Stimulated activated effector memory CD8-positive, alpha-beta T cell treated with anti-CD3 and anti-CD28 coated beads, Interleukin-12 subunit alpha, Interleukin-12 subunit beta, amount 100 ng/mL, for 72 hours (primary cell): ENCODE measurements around the gene AKAP8L.

Experiments
- ATAC-seq: fragments of 150-1000 bp; cut with Tn5 transposase; 2 replicates; pipeline ENCODE4 v1.10.0; 2021
- DNase-seq, 2 donors: peaks; one replicate each; pipeline ENCODE4 v3.0.0; 2021 to 2022; ENCODE audit warnings: low spot score in 2 of 2
- H3K27ac Mint-ChIP-seq: one replicate; pipeline ENCODE4 v1.8.0; 2022; ENCODE audit warnings: mild to moderate bottlenecking, mixed read lengths
- H3K36me3 Mint-ChIP-seq: one replicate; pipeline ENCODE4 v1.8.0; 2022; ENCODE audit warnings: mild to moderate bottlenecking, mixed read lengths
- H3K4me1 Mint-ChIP-seq: one replicate; pipeline ENCODE4 v1.8.0; 2022; ENCODE audit warnings: mixed read lengths
- H3K4me3 Mint-ChIP-seq: one replicate; pipeline ENCODE4 v1.8.0; 2022; ENCODE audit warnings: mild to moderate bottlenecking, mixed read lengths
- H3K9me3 Mint-ChIP-seq: one replicate; pipeline ENCODE4 v1.8.0; 2022; ENCODE audit warnings: mixed read lengths

AKAP8L gene

DNA sequence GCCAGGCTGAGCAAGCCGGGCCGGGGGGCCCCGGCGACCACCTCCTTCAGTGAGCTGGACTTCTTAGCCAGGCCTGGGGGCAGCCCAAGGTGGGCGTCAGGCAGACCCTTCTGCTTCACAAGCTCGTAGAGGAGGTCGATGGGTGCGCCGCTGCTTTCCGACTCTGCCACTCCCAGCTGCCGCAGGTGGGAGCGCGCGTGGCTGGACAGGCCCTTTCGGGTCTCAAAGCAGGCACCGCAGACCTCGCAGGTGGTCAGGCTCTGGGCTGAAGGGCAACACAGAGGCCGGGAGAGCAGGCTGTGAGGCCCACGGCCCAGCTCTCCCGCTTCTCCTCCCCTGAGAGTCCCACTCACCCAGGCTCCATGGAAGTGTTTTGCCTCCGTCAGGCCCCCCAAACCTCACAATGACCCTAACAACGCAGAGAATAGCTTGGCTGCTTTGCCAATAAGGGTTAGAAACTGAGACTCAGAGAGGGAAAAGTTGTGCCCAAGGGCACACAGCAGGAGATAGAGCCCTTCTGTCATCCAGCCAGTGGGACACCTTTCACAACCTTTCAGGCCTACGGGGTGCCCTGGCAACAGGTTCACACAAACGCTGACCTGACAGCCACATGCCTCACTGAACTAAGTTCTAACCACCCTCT lies 11.2 kb upstream of the AKAP8L start:
- peak overlapping the region; percentile 98 for H3K27ac Mint-ChIP-seq
- ATAC-seq, result no peak
- no peak for DNase-seq
- H3K4me3 Mint-ChIP-seq, result peak overlapping the region; percentile 96
- peaks cover 40% of the 10 kb centered on the region for H3K4me1 Mint-ChIP-seq
- H3K9me3 Mint-ChIP-seq, result no peaks in the 10 kb centered on the region
- H3K36me3 Mint-ChIP-seq, result peaks cover 53% of the 10 kb centered on the region

DNA sequence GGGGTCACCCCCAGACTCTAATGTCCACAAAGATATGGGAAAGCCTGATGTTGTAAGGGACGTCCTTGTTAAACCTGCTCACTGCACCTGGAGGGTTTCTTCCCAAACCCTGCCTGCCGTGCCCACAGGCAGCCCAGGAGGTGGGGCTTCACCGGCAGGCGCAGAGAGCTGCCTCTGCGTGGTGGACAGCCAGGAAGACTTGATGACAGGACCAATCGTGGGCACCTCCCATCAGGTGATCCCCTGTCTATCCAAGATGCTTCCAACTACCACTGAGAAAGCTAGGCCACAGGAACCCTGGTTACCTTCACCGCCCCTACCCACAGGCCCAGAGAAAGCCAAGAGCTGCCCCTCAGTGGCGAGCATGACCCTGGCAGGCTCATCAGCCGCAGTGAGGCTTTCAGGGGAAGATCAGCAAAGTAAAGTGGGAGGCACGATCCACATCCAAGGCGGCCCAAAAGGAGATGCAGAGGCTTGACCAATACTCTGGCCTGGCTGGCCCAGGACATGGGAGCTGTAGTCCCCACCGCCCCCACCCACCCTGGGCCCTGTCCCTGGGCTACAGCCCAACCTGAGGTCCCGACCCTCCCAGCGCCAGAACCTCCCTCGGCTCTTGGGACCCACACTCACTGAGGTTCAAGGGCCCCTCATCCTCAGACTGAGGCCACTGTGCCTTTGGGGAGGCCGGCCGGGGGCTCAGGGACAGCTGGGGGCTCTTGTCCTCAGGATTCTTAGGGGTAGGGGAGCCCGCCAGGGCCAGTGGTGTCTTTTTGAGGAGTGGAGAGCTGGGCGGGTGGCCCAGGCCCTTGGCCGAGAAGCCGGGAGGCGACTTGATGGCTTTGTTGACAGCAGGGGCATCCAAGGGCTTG lies 10.4 kb upstream of the AKAP8L start:
- no peak for DNase-seq
- no peak for ATAC-seq
- H3K36me3 Mint-ChIP-seq, result peaks cover 60% of the 10 kb centered on the region
- no peak overlapping the region for H3K27ac Mint-ChIP-seq
- H3K9me3 Mint-ChIP-seq, result no peaks in the 10 kb centered on the region
- peaks cover 40% of the 10 kb centered on the region for H3K4me1 Mint-ChIP-seq
- H3K4me3 Mint-ChIP-seq, result no peak overlapping the region

- Mint-ChIP-seq H3K4me3 (no peak overlapping the region), H3K27ac (no peak overlapping the region), H3K4me1 (peaks cover 33% of the 10 kb centered on the region), H3K9me3 (no peaks in the 10 kb centered on the region), H3K36me3 (peaks cover 68% of the 10 kb centered on the region)
- DNase-seq (no peak), ATAC-seq (no peak)
These were observed 9.2 kb upstream of the AKAP8L start for GRCh38 chr19:15427991-15428471.

DNA sequence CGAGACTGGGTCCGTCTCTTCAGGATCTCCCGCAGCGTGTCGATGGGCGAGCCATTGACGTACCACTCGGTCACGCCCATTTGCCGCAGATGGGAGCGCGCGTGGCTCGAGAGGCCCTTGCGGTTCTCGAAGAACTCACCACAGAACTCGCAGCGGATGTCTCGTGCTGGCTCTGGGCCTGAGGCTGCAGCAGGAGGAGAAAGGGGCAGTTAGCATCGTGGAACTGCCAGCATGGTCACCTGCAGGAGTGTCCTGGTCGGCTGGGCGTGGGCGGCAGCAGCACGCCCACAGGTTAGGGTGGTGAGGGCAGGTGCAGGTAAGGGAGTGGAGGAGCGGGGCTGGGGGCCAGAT lies 8.5 kb upstream of the AKAP8L start:
- H3K9me3 Mint-ChIP-seq, result no peaks in the 10 kb centered on the region
- H3K27ac Mint-ChIP-seq, result no peak overlapping the region
- H3K4me1 Mint-ChIP-seq, result peaks cover 30% of the 10 kb centered on the region
- DNase-seq, result no peak
- H3K4me3 Mint-ChIP-seq, result no peak overlapping the region
- H3K36me3 Mint-ChIP-seq, result peaks cover 72% of the 10 kb centered on the region
- no peak for ATAC-seq

GRCh38 chr19:15426485-15427349 lies 7.9 kb upstream of the AKAP8L start:
- no peak for ATAC-seq
- Mint-ChIP-seq H3K9me3 (no peaks in the 10 kb centered on the region), H3K27ac (peak overlapping the region; percentile 32), H3K36me3 (peaks cover 72% of the 10 kb centered on the region), H3K4me1 (peaks cover 27% of the 10 kb centered on the region), H3K4me3 (no peak overlapping the region)
- no peak for DNase-seq

DNA sequence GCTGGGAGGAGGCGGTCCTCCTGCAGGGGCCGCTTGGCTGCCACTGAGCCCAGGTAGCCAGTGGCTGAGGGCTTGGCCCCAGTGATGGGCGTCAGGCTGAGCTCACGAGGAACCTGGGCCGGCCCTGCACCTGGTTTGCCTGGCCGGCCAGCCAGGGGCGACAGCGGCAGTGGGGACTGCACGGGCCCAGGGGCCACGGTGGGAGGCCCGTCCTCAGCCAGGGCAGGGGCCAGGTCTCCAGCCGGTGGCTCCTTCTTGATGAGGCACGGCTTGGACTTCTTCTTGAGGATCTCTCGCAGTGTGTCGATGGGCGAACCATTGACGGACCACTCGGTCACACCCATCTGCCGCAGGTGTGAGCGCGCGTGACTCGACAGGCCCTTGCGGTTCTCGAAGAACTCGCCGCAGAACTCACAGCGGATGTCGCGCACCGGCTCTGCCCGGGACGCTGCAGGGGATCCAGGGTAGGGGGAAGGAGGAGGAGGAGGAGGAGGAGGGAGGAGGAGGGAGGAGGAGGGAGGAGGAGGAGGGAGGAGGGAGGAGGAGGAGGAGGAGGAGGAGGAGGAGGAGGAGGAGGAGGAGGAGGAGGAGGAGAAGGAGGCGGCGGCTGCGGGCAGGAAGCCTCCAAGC lies 6.6 kb upstream of the AKAP8L start:
- peaks cover 15% of the 10 kb centered on the region for H3K4me1 Mint-ChIP-seq
- no peak overlapping the region for H3K27ac Mint-ChIP-seq
- ATAC-seq (no peak), DNase-seq (no peak)
- no peak overlapping the region for H3K4me3 Mint-ChIP-seq
- H3K9me3 Mint-ChIP-seq, result no peaks in the 10 kb centered on the region
- H3K36me3 Mint-ChIP-seq, result peaks cover 59% of the 10 kb centered on the region

- no peak for ATAC-seq
- no peak overlapping the region for H3K4me3 Mint-ChIP-seq
- no peaks in the 10 kb centered on the region for H3K9me3 Mint-ChIP-seq
- DNase-seq, result no peak
- peaks cover 58% of the 10 kb centered on the region for H3K36me3 Mint-ChIP-seq
- no peak overlapping the region for H3K27ac Mint-ChIP-seq
- H3K4me1 Mint-ChIP-seq, result peaks cover 15% of the 10 kb centered on the region
These were observed 6.0 kb upstream of the AKAP8L start for GRCh38 chr19:15424692-15425272.

DNA sequence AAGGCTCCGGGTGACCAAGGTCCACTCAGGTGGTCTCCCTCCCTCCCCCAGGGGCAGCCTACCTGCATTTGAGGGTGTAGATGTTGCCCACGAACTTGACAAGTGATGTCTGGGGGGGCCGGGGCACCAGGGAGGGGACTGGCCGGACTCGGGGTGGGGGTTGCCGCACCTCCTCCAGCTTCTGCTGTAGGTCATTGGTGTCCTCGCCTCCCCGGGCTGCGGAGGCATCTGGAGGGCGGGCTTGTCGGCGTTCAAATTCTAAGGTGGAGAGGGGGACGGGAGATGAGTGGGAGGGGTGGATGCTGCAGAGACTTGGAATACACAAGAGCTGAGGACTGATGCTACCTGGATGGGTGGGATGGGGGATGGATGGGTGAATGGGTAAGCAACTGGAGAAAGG lies 5.3 kb upstream of the AKAP8L start:
- H3K9me3 Mint-ChIP-seq, result no peaks in the 10 kb centered on the region
- H3K4me1 Mint-ChIP-seq, result peaks cover 21% of the 10 kb centered on the region
- DNase-seq (no peak), ATAC-seq (no peak)
- no peak overlapping the region for H3K4me3 Mint-ChIP-seq
- H3K27ac Mint-ChIP-seq, result no peak overlapping the region
- H3K36me3 Mint-ChIP-seq, result peaks cover 60% of the 10 kb centered on the region

GRCh38 chr19:15423130-15423529 lies 4.3 kb upstream of the AKAP8L start:
- Mint-ChIP-seq H3K4me1 (peaks cover 29% of the 10 kb centered on the region), H3K36me3 (peaks cover 69% of the 10 kb centered on the region), H3K9me3 (no peaks in the 10 kb centered on the region), H3K4me3 (no peak overlapping the region), H3K27ac (no peak overlapping the region)
- ATAC-seq, result no peak
- no peak for DNase-seq

- Mint-ChIP-seq H3K36me3 (peaks cover 68% of the 10 kb centered on the region), H3K4me1 (peaks cover 33% of the 10 kb centered on the region), H3K9me3 (no peaks in the 10 kb centered on the region), H3K27ac (no peak overlapping the region), H3K4me3 (no peak overlapping the region)
- DNase-seq (no peak), ATAC-seq (no peak)
These were observed 3.7 kb upstream of the AKAP8L start for GRCh38 chr19:15422296-15423075.

- H3K27ac Mint-ChIP-seq, result no peak overlapping the region
- DNase-seq (no peak), ATAC-seq (no peak)
- no peak overlapping the region for H3K4me3 Mint-ChIP-seq
- H3K4me1 Mint-ChIP-seq, result peaks cover 35% of the 10 kb centered on the region
- H3K9me3 Mint-ChIP-seq, result no peaks in the 10 kb centered on the region
- H3K36me3 Mint-ChIP-seq, result peaks cover 61% of the 10 kb centered on the region
These were observed 3.0 kb upstream of the AKAP8L start for GRCh38 chr19:15421721-15422260.

DNA sequence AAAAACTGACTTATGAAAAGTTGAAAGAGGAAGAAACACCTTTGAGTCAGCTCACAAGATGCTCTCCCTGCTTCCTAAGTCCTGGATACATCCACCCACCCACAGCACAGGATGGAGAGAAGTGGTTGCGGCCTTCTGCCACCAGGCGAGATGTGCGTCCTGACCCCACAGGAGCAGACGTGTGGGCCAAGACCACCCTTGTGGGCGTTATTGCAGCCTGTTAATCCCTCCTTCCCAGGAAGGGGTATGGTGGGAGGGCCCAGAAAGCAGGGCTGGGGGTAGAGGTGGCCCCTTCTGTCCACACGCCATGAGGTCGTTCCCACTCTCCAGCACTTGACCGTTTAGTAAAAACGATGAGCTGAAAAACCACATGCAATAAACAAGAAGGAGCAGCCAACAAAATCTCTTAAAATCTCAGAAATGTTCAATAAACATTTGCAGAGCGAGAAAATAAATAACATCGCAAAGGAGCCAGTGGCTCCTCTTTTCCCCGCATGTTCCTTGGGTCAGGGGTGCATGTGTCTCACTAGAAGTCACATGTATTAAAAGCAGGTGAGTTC lies 2.4 kb upstream of the AKAP8L start:
- Mint-ChIP-seq H3K9me3 (no peaks in the 10 kb centered on the region), H3K4me1 (peaks cover 41% of the 10 kb centered on the region), H3K36me3 (peaks cover 58% of the 10 kb centered on the region), H3K4me3 (no peak overlapping the region), H3K27ac (no peak overlapping the region)
- DNase-seq (no peak), ATAC-seq (no peak)

DNA sequence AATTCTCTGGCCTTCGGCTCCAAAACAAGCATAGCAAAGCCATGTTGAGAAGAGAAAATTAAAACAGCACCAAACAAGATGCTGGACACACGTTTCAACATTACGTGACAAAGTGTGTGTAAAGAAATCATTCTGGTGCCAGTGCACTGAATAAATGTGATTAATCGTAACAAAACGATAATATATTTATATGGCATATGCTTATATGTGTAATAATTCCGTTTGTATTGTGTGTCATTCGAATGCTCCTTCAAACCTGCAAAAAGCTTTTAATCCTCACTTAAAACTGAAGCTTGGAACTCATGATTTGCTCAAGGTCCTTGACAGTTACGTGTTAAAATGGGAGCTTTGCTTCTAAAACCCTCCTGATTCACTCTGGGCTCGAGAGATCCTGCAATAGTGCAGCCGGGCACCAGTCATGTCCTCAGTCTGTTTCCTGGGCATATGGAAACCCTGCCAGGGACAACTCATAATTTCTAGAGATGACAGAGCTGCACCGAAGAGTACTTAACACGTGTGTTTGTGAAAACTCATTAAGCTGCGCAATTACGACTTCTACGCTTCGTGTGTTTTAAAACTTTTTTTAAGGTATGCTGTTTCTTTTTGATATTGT lies 731 bp upstream of the AKAP8L start:
- peaks cover 46% of the 10 kb centered on the region for H3K4me1 Mint-ChIP-seq
- H3K4me3 Mint-ChIP-seq, result peak overlapping the region; percentile 92
- peaks cover 58% of the 10 kb centered on the region for H3K36me3 Mint-ChIP-seq
- peak overlapping the region; percentile 98 for H3K27ac Mint-ChIP-seq
- DNase-seq (no peak), ATAC-seq (no peak)
- H3K9me3 Mint-ChIP-seq, result no peaks in the 10 kb centered on the region
